ENCODE results near the gene JMJD6.
"Not testable (repeated sequence)": the region's sequence is repeated elsewhere in the genome, so short reads cannot be mapped to it uniquely, and the experiment has no call there.

Gene JMJD6

DNA sequence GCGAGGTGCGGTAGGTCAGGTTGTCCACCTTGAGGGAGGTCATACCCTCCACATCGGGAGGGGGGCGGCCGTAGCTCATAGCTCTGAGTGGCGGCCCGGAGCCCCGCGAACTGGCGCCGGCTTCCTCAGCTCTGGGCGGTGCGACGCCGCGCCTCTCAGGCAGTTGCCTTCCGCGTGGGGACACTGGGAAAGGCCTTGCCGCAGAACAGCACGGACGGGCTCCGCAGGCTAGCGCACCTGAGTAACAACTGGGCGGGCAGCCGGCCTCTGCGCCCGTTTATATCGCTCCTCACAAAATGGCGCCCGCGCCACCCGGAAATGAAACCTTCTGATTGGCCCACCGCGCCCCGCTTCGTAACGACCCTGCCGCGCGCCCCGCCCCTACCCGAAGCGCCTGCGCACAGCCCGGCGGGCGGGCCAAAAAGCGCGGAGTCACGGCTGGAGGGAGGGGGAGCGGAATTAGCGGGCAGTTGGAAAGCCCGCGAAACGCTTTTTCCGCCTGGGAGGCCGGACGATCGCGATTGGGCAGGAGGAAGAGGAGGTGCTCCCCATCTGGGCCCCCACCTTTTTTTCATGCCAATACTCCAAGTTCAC, 10.8 kb upstream of the JMJD6 start, which contains the start of gene SRSF2:
SRSF2 (minus strand) TSS at position 250 of the 594 bp plus-strand sequence; CDS start at position 79, 171 bp downstream.
- in situ Hi-C loops (cut with MboI; ENCODE audit: low sequenced_read_pairs), result no loop called here

DNA sequence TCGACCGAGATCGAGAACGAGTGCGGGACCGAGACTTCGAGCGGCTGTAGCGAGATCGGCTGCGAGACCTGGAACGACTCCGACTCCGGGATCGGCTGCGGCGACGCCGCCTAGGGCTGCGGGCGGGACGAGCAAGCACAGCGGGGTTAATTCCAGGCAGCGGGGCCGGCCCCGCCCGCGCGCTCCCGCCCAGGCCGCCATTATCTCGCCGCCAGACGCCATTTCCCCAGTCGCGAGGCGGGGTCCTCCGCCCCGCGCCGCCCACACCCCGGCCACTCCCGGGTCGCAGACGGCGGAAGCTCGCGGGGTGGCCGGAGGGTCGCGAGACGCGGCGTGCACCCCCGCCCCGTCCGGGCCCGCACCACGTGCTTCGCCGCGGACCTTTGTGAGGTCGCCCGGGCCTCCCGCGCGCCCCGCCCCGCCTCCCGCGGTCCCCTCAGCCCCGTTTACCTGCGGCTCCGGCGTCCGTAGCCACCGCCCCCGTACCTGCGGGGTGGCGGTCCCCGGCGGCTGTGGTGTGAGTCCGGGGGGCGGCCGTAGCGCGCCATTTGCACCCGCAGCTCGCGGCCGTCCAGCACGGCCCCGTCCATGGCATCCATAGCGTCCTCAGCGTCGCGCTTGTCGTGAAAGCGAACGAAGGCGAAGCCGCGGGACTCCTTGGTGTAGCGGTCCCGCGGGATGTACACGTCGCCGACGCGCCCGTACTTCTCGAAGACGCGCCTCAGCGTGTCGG, 10.1 kb upstream of the JMJD6 start:
- in situ Hi-C loops (cut with MboI; ENCODE audit: low sequenced_read_pairs), result no loop called here

DNA sequence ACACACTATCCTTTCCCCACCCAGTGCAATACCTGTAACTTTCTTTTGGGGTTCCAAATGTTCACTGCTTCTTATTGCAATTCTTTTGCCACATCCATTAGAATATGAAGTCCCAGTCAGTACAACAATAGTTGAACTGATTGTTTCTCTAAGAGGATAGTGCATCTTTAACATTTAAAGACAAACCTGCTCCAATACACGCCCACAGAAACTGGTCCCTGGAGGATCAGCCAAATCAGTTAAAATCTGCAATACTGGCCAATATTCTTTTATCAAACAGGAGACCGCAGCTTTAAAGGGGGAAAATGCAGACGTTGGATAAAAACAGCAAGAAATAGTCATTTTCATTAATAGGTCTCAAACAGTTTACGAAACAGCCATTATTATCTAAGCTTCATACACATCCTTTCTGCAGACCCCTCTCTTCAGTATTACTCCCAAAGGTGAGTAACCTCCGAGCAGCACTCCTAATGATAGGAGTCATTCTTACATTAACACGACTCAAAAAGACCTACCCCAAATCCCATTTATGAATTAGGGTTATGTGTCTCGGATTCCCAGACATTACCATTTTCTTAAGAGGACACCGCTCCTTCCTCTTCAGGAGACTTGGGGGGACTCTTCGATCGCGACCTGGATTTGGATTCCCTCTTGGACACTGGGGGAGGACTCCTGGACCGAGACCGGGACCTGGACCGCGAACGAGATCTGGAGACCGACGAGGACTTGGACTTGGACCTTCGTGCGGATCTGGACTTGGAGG, 9.4 kb upstream of the JMJD6 start:
- in situ Hi-C loops (cut with MboI; ENCODE audit: low sequenced_read_pairs), result no loop called here

DNA sequence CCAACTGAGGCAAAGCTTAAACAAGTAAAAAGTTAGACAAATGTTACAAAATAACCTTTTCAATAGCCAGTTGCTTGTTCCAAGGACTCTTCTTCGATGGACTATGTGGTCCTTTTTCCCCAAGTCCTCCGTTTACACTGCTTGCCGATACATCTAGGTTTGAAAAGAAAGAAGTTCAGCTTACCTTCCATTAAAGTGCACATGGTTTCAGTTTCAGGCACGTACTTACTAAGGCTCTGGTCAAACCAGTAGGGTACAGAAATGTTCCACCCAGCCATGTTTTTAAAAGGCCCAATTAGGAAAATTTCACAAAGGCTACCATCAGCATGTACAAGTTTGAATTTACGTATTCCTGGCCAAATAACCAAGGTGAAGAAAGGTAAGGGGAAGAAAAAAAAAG, 8.6 kb upstream of the JMJD6 start:
- in situ Hi-C loops (cut with MboI; ENCODE audit: low sequenced_read_pairs), result no loop called here

- in situ Hi-C loops (cut with MboI; ENCODE audit: low sequenced_read_pairs), result no loop called here
These were observed 7.9 kb upstream of the JMJD6 start for GRCh38 chr17:76734080-76734840.

- in situ Hi-C loops (cut with MboI; ENCODE audit: low sequenced_read_pairs), result no loop called here
These were observed 7.2 kb upstream of the JMJD6 start for GRCh38 chr17:76733618-76733957.

DNA sequence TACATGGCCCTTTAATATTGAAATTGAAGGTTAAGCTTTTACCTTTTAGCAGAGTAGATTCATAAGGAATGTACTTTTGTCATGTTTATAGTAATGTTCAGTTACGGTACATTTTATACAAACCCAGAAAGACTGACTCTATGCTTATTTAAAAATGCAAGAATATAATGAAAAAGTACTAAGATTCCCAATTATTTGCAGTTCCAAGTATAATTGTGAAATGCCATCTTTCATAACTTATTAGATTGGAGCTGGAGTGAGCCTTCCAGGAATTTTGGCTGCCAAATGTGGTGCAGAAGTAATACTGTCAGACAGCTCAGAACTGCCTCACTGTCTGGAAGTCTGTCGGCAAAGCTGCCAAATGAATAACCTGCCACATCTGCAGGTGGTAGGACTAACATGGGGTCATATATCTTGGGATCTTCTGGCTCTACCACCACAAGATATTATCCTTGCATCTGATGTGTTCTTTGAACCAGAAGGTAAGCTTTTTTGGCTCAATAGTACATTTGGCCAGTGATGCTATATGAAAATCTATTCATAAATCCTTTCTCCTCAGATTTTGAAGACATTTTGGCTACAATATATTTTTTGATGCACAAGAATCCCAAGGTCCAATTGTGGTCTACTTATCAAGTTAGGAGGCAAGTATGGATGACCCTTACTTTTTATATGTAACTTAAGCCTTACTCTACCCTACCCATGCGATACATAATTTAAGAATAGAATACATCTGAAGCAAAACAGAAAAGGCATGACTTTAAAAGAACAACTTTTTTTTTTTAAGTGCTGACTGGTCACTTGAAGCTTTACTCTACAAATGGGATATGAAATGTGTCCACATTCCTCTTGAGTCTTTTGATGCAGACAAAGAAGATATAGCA, 6.6 kb upstream of the JMJD6 start:
- in situ Hi-C loops (cut with MboI; ENCODE audit: low sequenced_read_pairs), result no loop called here

GRCh38 chr17:76731800-76732733, 5.7 kb upstream of the JMJD6 start:
- in situ Hi-C loops (cut with MboI; ENCODE audit: low sequenced_read_pairs), result not testable (repeated sequence)

GRCh38 chr17:76727745-76728456, 1.5 kb upstream of the JMJD6 start:
- in situ Hi-C loops (cut with MboI; ENCODE audit: low sequenced_read_pairs), result no loop called here

- in situ Hi-C loops (cut with MboI; ENCODE audit: low sequenced_read_pairs), result no loop called here
These were observed 641 bp upstream of the JMJD6 start, which contains the start of gene METTL23 for GRCh38 chr17:76726776-76727718. TSS of gene METTL23 (plus strand) at chr17:76726839. CDS start at chr17:76729711, 2,872 bp downstream.

- in situ Hi-C loops (cut with MboI; ENCODE audit: low sequenced_read_pairs), result no loop called here
These were observed 701 bp downstream of the JMJD6 start for GRCh38 chr17:76725580-76726230.

DNA sequence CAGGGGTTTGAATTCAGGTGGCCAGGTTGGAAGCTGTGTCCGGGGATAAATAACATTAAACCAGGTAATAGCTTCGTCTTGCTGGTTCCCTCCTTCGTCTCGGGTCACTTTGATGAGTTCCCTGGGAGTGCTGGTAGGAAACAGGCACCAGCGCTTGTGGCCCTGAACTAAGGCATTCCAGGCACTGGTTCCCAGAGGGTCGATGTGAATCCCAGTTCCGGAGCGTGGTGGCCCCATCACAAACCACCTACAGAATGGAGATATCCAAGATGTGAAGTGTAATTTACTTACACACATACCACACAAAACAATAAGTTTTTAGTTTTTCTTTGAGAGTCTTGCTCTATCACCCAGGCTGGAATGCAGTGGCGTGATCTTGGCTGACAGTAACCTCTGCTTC, 2.6 kb downstream of the JMJD6 start:
- in situ Hi-C loops (cut with MboI; ENCODE audit: low sequenced_read_pairs), result no loop called here

DNA sequence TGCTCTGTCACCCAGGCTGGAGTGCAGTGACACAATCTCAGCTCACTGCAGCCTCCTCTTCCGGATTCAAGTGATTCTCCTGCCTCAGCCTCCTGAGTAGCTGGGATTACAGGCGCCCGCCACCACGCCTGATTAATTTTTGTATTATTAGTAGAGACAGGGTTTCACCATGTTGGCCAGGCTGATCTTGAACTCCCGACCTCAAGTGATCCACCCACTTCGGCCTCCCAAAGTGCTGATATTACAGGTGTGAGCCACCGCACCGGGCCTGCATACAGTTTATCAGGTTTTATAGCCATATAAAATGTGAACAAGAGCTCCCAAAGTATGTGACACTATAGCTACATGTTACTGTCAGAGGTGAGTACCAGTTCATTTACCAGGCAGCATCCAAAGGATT, 3.4 kb downstream of the JMJD6 start:
- in situ Hi-C loops (cut with MboI; ENCODE audit: low sequenced_read_pairs), result not testable (repeated sequence)

DNA sequence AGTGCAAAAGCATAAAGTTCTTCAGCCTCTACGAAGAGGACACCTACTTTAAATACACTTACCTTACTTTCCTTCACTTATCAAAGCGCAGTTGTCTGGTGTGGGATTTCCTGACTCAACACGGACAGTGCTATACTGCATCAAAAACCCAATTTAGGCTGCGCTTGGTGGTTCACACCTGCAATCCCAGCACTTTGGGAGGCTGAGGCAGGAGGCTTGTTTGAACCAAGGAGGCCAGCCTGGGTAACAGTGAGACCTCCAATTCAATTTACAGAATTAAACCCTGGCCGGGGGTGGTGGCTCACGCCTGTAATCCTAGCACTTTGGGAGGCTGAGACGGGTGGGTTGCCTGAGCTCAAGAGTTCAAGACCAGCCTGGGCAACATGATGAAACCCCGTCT, 4.1 kb downstream of the JMJD6 start:
- in situ Hi-C loops (cut with MboI; ENCODE audit: low sequenced_read_pairs), result no loop called here

DNA sequence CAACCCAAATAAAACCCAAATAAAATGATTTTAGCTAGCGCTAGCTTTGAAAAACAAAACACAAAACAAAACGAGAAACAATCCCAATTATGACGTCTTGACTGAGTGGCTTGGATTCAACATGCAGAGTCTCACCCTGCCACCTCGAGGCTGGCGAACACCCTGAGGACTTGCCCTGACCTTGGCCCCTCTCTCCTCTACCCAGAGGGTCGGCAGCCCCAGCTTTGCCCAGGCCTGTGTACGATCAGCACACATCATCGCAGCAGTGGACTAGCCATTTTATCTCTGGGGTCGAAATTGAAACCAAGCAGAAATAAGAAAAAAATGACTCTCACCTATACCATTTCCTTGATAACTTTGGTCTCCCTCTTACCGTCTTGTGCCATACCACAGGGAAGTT, 4.9 kb downstream of the JMJD6 start:
- in situ Hi-C loops (cut with MboI; ENCODE audit: low sequenced_read_pairs), result no loop called here

DNA sequence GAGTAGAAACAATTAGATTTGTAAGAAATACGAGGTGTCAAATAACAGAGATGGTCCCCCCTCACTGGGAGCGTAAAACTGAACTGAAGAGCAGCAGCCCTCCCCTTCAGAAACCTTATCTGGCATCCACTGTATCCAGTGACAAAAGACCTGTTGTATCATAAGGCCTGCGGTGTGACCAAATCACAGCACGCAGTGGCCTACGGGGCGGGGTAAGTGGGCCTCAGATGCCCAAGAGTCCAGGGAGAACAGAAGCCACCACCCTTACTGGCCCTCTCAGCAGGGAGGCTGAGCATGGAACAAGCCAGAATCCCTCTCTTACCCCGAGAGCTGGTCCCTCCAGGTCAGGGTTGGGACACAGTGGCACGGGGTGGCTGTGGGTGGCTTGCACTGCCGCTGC, 5.5 kb downstream of the JMJD6 start:
- in situ Hi-C loops (cut with MboI; ENCODE audit: low sequenced_read_pairs), result no loop called here

GRCh38 chr17:76720211-76720610, 6.2 kb downstream of the JMJD6 start:
- in situ Hi-C loops (cut with MboI; ENCODE audit: low sequenced_read_pairs), result no loop called here

Data from hTERT RPE-1 (cell line).